MM.1S (cell line): Measurements from ENCODE around the gene DDIT4.

Experiments
- DNase-seq: peaks from one replicate; pipeline ENCODE4 v3.0.0-alpha.2; 2015
- H2AFZ ChIP-seq: fragments of 300-600 bp; sonication (generic); 2 replicates; pipeline ENCODE4 v1.6.0; 2016; ENCODE audit warnings: antibody characterized with exemption, low read length
- H3F3A ChIP-seq: fragments of 300-600 bp; sonication (generic); 2 replicates; pipeline ENCODE4 v1.6.1; 2016; ENCODE audit warnings: mild to moderate bottlenecking, antibody characterized with exemption, low read length, moderate library complexity, mixed read lengths; ENCODE audit not compliant: insufficient read depth
- H3K27ac ChIP-seq: fragments of 300-600 bp; sonication (generic); 2 replicates; pipeline ENCODE4 v1.5.1; 2016; ENCODE audit warnings: mild to moderate bottlenecking, low read length
- H3K27me3 ChIP-seq: fragments of 300-600 bp; sonication (generic); replicated peaks from 2 replicates; pipeline ENCODE4 v1.6.0; 2016; ENCODE audit warnings: low read length; ENCODE audit not compliant: insufficient read depth
- H3K36me3 ChIP-seq: fragments of 300-600 bp; sonication (generic); replicated peaks from 2 replicates; pipeline ENCODE4 v1.6.1; 2016; ENCODE audit warnings: mild to moderate bottlenecking, low read length, mixed read lengths; ENCODE audit not compliant: insufficient read depth
- H3K4me1 ChIP-seq: fragments of 300-600 bp; sonication (generic); 2 replicates; pipeline ENCODE4 v1.6.1; 2016; ENCODE audit warnings: low read length, mixed read lengths
- H3K4me2 ChIP-seq: fragments of 300-600 bp; sonication (generic); 2 replicates; pipeline ENCODE4 v1.6.0; 2016; ENCODE audit warnings: low read depth, low read length
- H3K4me3 ChIP-seq: fragments of 300-600 bp; sonication (generic); 2 replicates; pipeline ENCODE4 v1.5.1; 2016; ENCODE audit warnings: low read length, mixed read lengths
- H3K79me2 ChIP-seq: fragments of 300-600 bp; sonication (generic); 2 replicates; pipeline ENCODE4 v1.6.1; 2016; ENCODE audit warnings: mixed run types, low read length, mixed read lengths
- H3K9ac ChIP-seq: fragments of 300-600 bp; sonication (generic); 2 replicates; pipeline ENCODE4 v1.6.1; 2016; ENCODE audit warnings: low read length, mixed read lengths
- H3K9me2 ChIP-seq: fragments of 300-600 bp; sonication (generic); replicated peaks from 2 replicates; pipeline ENCODE4 v1.6.1; 2016; ENCODE audit warnings: mild to moderate bottlenecking, low read length, mixed read lengths; ENCODE audit not compliant: insufficient read depth
- H3K9me3 ChIP-seq: fragments of 300-600 bp; sonication (generic); replicated peaks from 2 replicates; pipeline ENCODE4 v1.6.1; 2016; ENCODE audit warnings: mild to moderate bottlenecking, low read length, mixed read lengths; ENCODE audit not compliant: insufficient read depth
- H4K20me1 ChIP-seq: fragments of 300-600 bp; sonication (generic); 2 replicates; pipeline ENCODE4 v1.6.1; 2016; ENCODE audit warnings: mild to moderate bottlenecking, low read length, moderate library complexity, mixed read lengths; ENCODE audit not compliant: insufficient read depth
- EZH2 ChIP-seq: fragments of 300-600 bp; sonication (generic); optimal IDR thresholded peaks from 2 replicates; pipeline ENCODE3; 2017; ENCODE audit warnings: low read depth, mild to moderate bottlenecking, antibody characterized with exemption, low read length, mixed read lengths
- EZH2phosphoT487 ChIP-seq: fragments of 300-600 bp; sonication (generic); IDR thresholded peaks from 2 replicates; pipeline ENCODE4 v1.6.1; 2018; ENCODE audit warnings: antibody characterized with exemption, low read length
- TF ChIP-seq, protein P1 (sequence below): fragments of 300-600 bp; sonication (generic); IDR thresholded peaks from 2 replicates; pipeline ENCODE4 v1.5.1; 2016; ENCODE audit warnings: antibody characterized with exemption, low read length, mixed read lengths

DDIT4 gene

DNA sequence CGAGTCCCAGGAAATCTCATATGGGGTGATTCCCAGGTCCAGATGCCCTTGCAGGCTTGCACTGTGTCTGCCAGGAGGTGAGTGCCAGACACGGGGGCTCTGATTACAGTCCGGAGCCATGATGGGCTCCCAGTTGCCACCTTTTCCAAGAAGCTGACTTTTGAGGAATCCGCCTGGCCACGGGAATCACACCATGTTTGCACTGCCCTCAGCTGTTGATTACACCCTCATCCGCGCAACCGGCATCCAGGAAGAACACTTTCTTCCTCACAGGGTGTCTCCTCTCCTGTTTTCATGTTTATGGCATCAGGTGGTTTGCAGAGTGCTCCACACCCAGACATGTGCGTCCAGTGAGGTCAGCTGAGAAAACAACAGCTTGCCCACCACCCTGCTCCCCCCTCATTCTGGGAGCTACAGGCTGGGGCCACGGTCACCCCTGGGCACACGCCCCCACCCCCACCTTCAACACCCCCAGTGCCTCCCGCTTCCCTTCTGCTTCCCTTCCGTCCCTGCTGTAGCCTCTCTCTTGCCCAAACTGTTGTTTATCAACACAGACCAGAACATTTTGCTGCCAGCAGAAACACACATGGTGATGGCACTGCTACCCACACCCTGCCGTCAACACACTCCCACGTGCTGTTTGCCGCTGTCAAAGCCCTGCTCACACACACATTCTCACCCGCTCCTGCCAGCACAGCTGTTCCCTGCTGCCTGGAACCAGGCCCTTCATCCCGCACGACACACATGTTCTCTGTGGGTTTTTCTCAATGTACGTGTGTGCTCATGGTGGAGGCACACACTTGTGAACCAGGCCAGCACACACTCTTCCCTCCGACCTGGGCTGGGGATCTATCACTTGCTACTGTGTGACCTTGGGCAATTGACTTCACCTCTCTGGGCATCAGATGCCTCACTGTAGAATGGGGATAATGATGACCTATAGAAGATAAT, 35.8 kb downstream of the DDIT4 start:
- no peaks in the 10 kb centered on the region for H3F3A ChIP-seq
- no peak overlapping the region for H3K4me2 ChIP-seq
- no peaks in the 10 kb centered on the region for H3K9me2 ChIP-seq
- no peaks in the 10 kb centered on the region for H3K4me1 ChIP-seq
- TF ChIP-seq EZH2 (no peak), EZH2phosphoT487 (no peak)
- TF ChIP-seq, protein P1, sequence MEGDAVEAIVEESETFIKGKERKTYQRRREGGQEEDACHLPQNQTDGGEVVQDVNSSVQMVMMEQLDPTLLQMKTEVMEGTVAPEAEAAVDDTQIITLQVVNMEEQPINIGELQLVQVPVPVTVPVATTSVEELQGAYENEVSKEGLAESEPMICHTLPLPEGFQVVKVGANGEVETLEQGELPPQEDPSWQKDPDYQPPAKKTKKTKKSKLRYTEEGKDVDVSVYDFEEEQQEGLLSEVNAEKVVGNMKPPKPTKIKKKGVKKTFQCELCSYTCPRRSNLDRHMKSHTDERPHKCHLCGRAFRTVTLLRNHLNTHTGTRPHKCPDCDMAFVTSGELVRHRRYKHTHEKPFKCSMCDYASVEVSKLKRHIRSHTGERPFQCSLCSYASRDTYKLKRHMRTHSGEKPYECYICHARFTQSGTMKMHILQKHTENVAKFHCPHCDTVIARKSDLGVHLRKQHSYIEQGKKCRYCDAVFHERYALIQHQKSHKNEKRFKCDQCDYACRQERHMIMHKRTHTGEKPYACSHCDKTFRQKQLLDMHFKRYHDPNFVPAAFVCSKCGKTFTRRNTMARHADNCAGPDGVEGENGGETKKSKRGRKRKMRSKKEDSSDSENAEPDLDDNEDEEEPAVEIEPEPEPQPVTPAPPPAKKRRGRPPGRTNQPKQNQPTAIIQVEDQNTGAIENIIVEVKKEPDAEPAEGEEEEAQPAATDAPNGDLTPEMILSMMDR: no peak
- no peak overlapping the region for H3K9ac ChIP-seq
- no peak overlapping the region for H2AFZ ChIP-seq
- DNase-seq: peak; percentile 3
- H3K79me2 ChIP-seq: no peaks in the 10 kb centered on the region
- no peak overlapping the region for H3K4me3 ChIP-seq
- no peaks in the 10 kb centered on the region for H3K9me3 ChIP-seq
- H4K20me1 ChIP-seq: no peaks in the 10 kb centered on the region
- no peaks in the 10 kb centered on the region for H3K36me3 ChIP-seq
- H3K27ac ChIP-seq: no peak overlapping the region
- H3K27me3 ChIP-seq: no peaks in the 10 kb centered on the region

DNA sequence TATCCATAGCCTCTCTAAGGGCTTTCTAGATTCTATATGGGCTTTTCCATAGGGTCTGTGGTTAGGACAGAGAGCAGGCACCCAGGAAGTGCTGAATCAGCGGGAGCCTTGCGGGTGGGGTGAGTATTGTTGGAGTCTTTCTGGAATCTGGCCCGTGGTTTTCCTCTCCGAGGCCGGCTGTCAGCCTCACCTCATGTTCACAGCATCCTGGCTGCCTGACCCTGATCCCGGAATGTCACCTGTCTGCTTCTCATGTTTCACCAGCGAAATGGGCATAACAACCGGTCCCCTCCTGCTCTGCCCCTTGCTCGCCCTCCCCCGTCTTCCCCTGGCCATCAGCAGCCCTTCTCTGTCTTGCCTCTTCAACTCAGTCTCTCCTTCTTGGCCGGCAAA, 36.5 kb downstream of the DDIT4 start:
- no peaks in the 10 kb centered on the region for H3K4me1 ChIP-seq
- H3F3A ChIP-seq: no peaks in the 10 kb centered on the region
- no peaks in the 10 kb centered on the region for H3K36me3 ChIP-seq
- no peaks in the 10 kb centered on the region for H3K27me3 ChIP-seq
- no peaks in the 10 kb centered on the region for H3K9me2 ChIP-seq
- H4K20me1 ChIP-seq: no peaks in the 10 kb centered on the region
- H3K9ac ChIP-seq: no peak overlapping the region
- no peak overlapping the region for H3K27ac ChIP-seq
- no peak overlapping the region for H3K4me2 ChIP-seq
- no peak for DNase-seq
- H2AFZ ChIP-seq: no peak overlapping the region
- no peak for TF ChIP-seq EZH2phosphoT487
- no peak for TF ChIP-seq EZH2
- TF ChIP-seq, protein P1: no peak
- no peak overlapping the region for H3K4me3 ChIP-seq
- H3K9me3 ChIP-seq: no peaks in the 10 kb centered on the region
- H3K79me2 ChIP-seq: no peaks in the 10 kb centered on the region

DNA sequence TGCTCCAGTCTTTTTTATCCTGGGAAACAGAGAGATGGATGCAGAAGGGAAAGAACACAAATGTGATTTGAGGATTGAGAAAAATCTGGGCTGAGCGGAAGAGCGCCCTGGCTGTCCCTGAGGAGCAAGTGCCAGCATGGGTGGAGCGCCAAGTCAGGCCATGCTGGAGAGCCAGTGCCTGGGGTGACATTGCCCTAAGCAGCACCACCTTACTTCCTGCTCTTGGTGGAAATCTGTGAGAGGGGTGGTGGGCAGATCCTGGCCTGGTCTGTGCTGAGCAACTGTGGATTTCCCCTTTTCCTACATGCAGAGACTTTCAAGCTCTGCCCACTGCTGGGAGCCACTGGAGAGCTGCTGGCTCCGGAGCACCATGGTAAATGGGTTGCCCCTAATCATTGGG, 36.9 kb downstream of the DDIT4 start:
- no peaks in the 10 kb centered on the region for H3K27me3 ChIP-seq
- H4K20me1 ChIP-seq: no peaks in the 10 kb centered on the region
- H3K79me2 ChIP-seq: no peaks in the 10 kb centered on the region
- no peak overlapping the region for H3K4me2 ChIP-seq
- TF ChIP-seq, protein P1: no peak
- TF ChIP-seq EZH2phosphoT487 (no peak), EZH2 (no peak)
- H3F3A ChIP-seq: no peaks in the 10 kb centered on the region
- H3K36me3 ChIP-seq: no peaks in the 10 kb centered on the region
- no peaks in the 10 kb centered on the region for H3K9me3 ChIP-seq
- DNase-seq: no peak
- no peak overlapping the region for H3K27ac ChIP-seq
- H3K4me3 ChIP-seq: no peak overlapping the region
- no peak overlapping the region for H2AFZ ChIP-seq
- no peaks in the 10 kb centered on the region for H3K9me2 ChIP-seq
- H3K4me1 ChIP-seq: no peaks in the 10 kb centered on the region
- H3K9ac ChIP-seq: no peak overlapping the region
